Testis (tissue), 3 donors: ENCODE results near the gene CD7. TPM values are rescaled to one million over a fixed set of nuclear protein-coding genes. Genes with fewer than 3 reads are reported as not detected.
A peak's percentile ranks its signal among the peaks of the same experiment; 100 is the strongest.

Source experiments
- DNase-seq: peaks from one replicate; pipeline ENCODE4 v3.0.0-alpha.2; 2019
- H3K27ac ChIP-seq, 2 donors: fragments of 200-600 bp; sonication (generic); one replicate each; pipeline ENCODE4 v1.5.1; 2019
- H3K27me3 ChIP-seq: fragments of 200-600 bp; sonication (generic); one replicate; pipeline ENCODE4 v1.5.1; 2019
- H3K36me3 ChIP-seq: fragments of 200-600 bp; sonication (generic); one replicate; pipeline ENCODE4 v1.5.1; 2017; ENCODE audit warnings: low read depth; ENCODE audit errors: missing control alignments
- H3K4me1 ChIP-seq: fragments of 200-600 bp; sonication (generic); one replicate; pipeline ENCODE4 v1.5.1; 2019
- H3K4me3 ChIP-seq, 2 donors: fragments of 200-600 bp; sonication (generic); one replicate each; pipeline ENCODE4 v1.5.1; 2017 to 2019
- H3K9me3 ChIP-seq: fragments of 200-600 bp; sonication (generic); one replicate; pipeline ENCODE4 v1.5.1; 2017
- POLR2A ChIP-seq: fragments of 450-650 bp; IDR thresholded peaks from one replicate; pipeline ENCODE4 v1.6.1; 2017; ENCODE audit warnings: antibody characterized with exemption, mild to moderate bottlenecking, moderate library complexity
- WGBS, 2 donors: methylation state at CpG; one replicate each; pipeline ENCODE4 v1.1.5; 2018; 5-methylcytosine and 5-hydroxymethylcytosine counted together
- intact Hi-C: fragments of 100-400 bp; cut with DNase I; formaldehyde crosslinking; loops from one replicate; pipeline ENCODE4 v1.15.1; 2023; ENCODE audit warnings: low total_unique reads
- polyA plus RNA-seq: library from polyadenylated mRNA; stranded (reverse); fragments of 350-450 nt; fragmentation: Illumina TruSeq; extraction: RNeasy Lipid Tissue Mini Kit (QIAGEN cat#74804); gene quantifications from one replicate; pipeline ENCODE4 v1.2.3, GENCODE V29; 2014; ENCODE audit warnings: low read depth, low replicate concordance; ENCODE audit not compliant: insufficient read depth
- total RNA-seq, 2 donors: library from RNA; depleted of rRNA; stranded (reverse); fragments of >200 nt; gene quantifications; one replicate each; pipeline ENCODE4 v1.2.3, GENCODE V29; 2016
- TF ChIP-seq, protein P1 (sequence below), 3 experiments: fragments of 450-650 bp in 2 of 3; fragments of 200-600 bp in 1 of 3; sonication (generic) in 1 of 3; IDR thresholded peaks; one replicate each; pipeline ENCODE4 v1.5.1; 2016 to 2019; ENCODE audit warnings: antibody characterized with exemption in 3 of 3, mild to moderate bottlenecking in 2 of 3, moderate library complexity in 1 of 3

The CD7 gene
- total and polyA plus RNA-seq, 3 donors from 2014 or later = 0.55 to 3.0 (median 2.3) TPM

DNA sequence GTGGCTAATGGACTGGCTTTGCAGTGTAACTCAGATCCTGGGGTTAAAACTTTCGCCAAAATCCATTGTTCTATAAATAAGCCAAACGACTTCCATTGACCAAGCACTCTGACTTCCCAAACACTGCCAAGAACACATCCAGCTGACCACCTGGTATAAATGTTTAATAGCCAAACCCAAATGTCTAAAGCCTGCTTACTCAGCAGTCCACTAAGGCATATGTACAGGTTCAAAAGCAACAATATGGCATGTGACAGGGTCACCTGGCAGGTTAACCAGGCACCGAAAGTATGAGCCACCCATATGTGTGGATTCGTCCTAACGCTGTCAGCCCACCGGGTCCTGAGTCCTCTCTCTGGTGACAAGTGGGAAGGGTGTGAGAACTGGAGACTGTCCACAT is 46.0 kb downstream of the CD7 start:
- DNase-seq = no peak
- no peaks in the 10 kb centered on the region for H3K27me3 ChIP-seq
- no peak overlapping the region for H3K4me3 ChIP-seq
- H3K4me1 ChIP-seq = peaks cover 49% of the 10 kb centered on the region
- peak overlapping the region in 1 of 2 donors; percentile 100 for H3K27ac ChIP-seq
- 57 to 67% methylated on average over 6 of the region's 6 CpGs for WGBS, 2 donors
- no peaks in the 10 kb centered on the region for H3K36me3 ChIP-seq
- H3K9me3 ChIP-seq = no peaks in the 10 kb centered on the region
- TF ChIP-seq, protein P1, sequence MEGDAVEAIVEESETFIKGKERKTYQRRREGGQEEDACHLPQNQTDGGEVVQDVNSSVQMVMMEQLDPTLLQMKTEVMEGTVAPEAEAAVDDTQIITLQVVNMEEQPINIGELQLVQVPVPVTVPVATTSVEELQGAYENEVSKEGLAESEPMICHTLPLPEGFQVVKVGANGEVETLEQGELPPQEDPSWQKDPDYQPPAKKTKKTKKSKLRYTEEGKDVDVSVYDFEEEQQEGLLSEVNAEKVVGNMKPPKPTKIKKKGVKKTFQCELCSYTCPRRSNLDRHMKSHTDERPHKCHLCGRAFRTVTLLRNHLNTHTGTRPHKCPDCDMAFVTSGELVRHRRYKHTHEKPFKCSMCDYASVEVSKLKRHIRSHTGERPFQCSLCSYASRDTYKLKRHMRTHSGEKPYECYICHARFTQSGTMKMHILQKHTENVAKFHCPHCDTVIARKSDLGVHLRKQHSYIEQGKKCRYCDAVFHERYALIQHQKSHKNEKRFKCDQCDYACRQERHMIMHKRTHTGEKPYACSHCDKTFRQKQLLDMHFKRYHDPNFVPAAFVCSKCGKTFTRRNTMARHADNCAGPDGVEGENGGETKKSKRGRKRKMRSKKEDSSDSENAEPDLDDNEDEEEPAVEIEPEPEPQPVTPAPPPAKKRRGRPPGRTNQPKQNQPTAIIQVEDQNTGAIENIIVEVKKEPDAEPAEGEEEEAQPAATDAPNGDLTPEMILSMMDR (IDR thresholded peaks at IDR 0.05) = no peak
- no peak for TF ChIP-seq POLR2A
- intact Hi-C loops = no loop called here

DNA sequence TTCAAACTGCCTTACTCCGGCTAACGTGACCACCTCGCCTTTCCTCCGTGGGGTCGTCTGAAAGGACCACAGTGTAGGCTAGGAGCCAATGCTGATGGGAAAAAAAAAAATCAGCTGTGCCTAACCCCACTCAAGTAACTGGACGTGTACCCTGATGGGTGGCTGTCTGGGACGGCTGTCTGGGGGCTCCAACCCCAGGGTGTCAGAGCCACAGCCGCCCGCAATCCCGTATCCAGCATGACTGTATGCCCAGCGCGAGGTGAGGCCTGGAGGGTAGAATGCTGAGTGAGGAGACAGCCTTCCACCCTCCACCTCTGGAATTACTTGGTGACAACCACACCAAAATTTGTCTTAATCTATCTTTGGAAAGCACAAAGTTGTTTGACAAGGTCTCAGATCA is 46.8 kb downstream of the CD7 start:
- Histone ChIP-seq H3K9me3 (no peaks in the 10 kb centered on the region), H3K4me1 (peaks cover 49% of the 10 kb centered on the region), H3K27me3 (no peaks in the 10 kb centered on the region), H3K27ac (peak overlapping the region in 1 of 2 donors; percentile 47), H3K4me3 (no peak overlapping the region), H3K36me3 (no peaks in the 10 kb centered on the region)
- intact Hi-C loops = no loop called here
- 73 to 87% methylated on average over 10 to 12 of the region's 12 CpGs for WGBS, 2 donors
- DNase-seq = no peak
- TF ChIP-seq, protein P1 (IDR thresholded peaks at IDR 0.05) = no peak
- no peak for TF ChIP-seq POLR2A

DNA sequence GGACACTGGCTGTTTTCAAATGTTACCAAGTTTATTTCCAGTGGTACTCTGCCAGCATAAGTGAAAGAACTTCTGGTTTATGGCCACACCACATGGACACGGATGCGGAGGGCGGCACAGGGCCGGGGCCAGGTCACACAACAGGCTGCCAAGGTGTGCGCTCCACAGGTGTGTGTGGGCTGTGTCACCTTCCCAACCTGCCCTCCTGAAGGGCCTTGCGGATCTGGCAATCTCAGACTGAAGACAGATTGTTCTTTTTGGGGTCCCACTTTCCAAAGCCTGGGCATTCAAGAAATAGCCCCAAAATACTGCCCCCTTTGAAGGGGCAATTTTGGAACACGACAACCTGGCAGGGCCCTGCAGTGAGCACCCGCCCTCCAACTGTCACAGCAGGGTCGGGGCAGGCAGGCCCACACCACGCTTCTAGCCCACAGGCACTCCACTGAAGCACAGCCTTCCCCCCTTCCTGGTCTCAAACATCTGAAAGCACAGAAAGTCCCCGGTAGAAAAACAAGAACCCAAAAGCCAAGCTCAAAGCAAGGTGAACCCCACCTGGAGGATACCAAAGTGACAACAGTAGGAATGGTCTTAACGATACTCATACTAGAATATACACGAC is 47.4 kb downstream of the CD7 start:
- no peak for TF ChIP-seq POLR2A
- TF ChIP-seq, protein P1 (IDR thresholded peaks at IDR 0.05) = no peak
- no peaks in the 10 kb centered on the region for H3K9me3 ChIP-seq
- peaks cover 49% of the 10 kb centered on the region for H3K4me1 ChIP-seq
- intact Hi-C loops = no loop called here
- no peak overlapping the region for H3K4me3 ChIP-seq
- WGBS, 2 donors = 51 to 60% methylated on average over 12 to 13 of the region's 13 CpGs
- no peaks in the 10 kb centered on the region for H3K27me3 ChIP-seq
- H3K36me3 ChIP-seq = no peaks in the 10 kb centered on the region
- peak overlapping the region in 1 of 2 donors; percentile 47 for H3K27ac ChIP-seq
- no peak for DNase-seq

DNA sequence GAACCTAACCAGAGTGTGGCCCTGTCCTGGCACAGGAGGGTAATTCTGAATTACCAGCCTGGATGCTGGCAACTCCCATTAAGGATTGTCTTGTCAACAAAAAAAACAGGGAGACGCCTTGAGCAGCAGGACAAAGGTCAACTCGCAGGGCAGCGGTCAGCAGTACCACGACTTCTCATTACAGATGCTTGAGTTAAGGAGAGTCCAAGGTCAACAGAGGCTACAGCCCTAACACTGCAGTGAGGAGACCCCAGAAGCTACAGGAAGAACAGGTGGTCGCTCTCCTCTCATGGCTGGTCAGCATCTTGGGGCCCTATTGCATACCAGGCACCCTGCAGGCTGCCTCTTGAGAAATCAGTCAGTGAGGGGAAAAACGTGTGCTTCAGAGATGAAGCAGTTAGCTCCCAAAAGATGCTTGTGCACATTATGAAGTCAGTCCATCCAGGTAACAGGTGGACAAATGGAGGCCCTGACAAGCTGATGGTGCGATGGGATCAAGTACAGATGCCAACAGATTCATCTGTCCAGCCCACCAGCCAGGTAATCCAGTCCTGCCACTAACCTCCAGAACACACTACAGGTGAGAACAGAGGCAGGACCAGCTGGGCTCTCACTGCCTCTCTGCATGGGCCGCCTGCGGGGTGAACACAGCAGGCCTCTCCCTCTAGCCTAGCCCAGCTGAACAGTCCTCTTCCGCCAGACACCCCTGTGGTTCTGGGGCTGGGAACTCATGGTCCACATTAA is 48.1 kb downstream of the CD7 start:
- H3K4me1 ChIP-seq = peaks cover 46% of the 10 kb centered on the region
- H3K36me3 ChIP-seq = no peaks in the 10 kb centered on the region
- TF ChIP-seq, protein P1 (IDR thresholded peaks at IDR 0.05) = no peak
- TF ChIP-seq POLR2A = no peak
- H3K27ac ChIP-seq = peak overlapping the region in 1 of 2 donors; percentile 47
- WGBS, 2 donors = 44 to 49% methylated on average over 5 to 10 of the region's 10 CpGs
- no peaks in the 10 kb centered on the region for H3K27me3 ChIP-seq
- intact Hi-C loops = no loop called here
- H3K4me3 ChIP-seq = no peak overlapping the region
- DNase-seq = no peak
- H3K9me3 ChIP-seq = no peaks in the 10 kb centered on the region
